Activated CD8-positive, alpha-beta memory T cell treated with anti-CD3 and anti-CD28 coated beads, Interleukin-2, amount 50 U/mL, for 48 hours (primary cell): ENCODE results near the gene GRB14.
"Not testable (repeated sequence)": the region's sequence is repeated elsewhere in the genome, so short reads cannot be mapped to it uniquely, and the experiment has no call there.

ENCODE experiments used
- DNase-seq: peaks from one replicate; pipeline ENCODE4 v3.0.0-alpha.2; 2020

GRB14 gene

DNA sequence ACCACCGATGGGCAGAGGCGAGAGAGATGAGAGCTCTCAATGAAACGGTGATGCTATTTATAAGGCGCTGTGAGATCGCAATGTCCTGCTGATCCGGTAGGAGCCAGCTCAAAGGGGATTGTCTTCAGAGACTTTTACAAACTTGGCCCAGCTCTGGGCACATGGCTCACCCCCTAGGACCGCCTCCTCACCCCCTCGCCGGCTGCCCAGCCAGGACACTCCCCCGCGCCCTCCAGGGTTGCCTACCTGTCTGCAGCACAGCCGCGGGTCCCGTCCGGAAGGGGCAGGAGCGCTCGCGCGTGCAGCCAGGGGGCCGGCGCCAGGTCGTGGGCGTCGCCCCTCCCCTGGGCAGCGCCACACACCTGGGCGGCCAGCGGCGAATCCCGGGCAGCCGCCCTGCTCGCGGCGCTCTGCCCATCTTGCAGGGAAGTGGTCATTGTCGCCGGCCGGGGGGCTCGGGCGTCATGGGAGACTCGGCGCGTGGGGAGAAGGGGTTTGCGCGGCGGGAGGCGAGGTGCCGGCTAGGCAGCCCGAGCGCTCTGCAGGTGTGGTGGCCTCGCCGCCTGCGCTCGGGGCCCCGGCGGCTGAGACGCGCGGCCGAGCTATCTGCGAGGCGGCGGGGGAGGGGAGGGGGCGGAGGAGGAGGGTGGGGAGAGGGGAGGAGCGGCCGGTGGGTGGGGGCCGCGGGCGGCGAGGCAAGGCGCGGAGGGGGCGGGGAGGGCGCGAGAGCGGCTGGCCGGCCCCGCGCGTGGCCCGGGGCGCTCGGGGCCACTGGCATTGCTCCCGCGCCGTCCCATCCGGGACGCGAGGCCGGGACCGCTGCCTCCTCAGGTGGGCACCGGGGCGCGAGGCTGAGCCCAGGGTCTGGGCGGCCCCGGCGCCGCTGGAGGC is at the start of gene GRB14:
TSS of gene GRB14 (minus strand) at position 610 of the 891 bp plus-strand sequence. CDS start at position 437, 173 bp downstream.
- no peak for DNase-seq

DNA sequence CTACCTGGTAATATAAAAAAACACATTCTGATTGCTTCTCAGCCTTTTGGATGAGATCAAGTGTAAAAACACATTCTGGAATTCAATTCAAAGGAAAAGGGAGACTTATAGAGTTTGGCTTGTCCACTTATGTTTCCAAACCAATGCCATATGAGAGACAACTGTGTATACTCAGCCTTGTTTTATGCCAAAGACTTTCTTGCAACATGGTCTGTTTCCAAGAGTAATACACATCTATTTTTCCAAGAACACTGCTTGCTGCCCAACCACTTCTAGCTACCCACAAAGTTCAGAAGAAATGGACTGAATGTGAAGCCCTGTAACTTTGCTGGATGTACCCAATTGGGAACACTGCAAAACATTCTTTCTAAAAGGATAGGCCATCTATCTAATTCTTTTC is 48.0 kb upstream of the GRB14 start:
- no peak for DNase-seq

GRCh38 chr2:164667566-164667965 is 46.3 kb upstream of the GRB14 start:
- no peak for DNase-seq

- DNase-seq, result no peak
Observed at GRCh38 chr2:164664070-164664469, 42.8 kb upstream of the GRB14 start.

DNA sequence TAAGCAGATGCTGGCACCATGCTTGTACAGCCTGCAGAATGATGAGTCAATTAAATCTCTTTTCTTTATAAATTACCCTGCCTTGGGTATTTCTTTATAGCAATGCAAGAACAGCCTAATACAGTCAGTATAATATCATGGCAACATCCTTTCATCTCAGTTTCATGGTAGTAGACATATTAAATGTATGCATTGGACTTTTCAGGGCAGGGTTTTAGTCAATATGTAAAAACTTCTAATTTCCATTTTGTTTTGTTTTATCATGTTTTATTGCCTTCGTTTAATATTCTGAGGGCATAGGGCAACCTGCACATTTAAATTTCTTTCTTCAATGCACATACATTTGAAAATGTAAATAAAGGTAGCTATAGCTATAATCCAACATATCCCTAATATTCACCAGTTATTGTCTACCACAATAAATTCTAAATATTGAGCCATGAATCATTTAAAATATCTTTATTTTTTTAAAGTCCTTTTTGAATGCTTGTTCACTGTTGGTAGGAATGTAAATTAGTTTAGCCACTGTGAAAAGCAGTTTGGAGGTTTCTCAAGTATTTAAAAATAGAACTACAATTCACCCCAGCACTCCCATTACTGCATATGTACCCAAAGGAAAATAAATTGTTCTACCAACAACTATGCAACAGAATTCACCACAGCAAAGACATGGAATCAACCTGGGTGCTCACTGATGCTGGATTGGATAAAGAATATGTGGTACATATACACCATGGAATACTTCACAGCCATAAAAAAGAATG is 41.8 kb upstream of the GRB14 start:
- no peak for DNase-seq

GRCh38 chr2:164662066-164662465 is 40.8 kb upstream of the GRB14 start:
- DNase-seq, result no peak

- DNase-seq, result no peak
Observed at GRCh38 chr2:164661349-164661748, 40.1 kb upstream of the GRB14 start.

DNA sequence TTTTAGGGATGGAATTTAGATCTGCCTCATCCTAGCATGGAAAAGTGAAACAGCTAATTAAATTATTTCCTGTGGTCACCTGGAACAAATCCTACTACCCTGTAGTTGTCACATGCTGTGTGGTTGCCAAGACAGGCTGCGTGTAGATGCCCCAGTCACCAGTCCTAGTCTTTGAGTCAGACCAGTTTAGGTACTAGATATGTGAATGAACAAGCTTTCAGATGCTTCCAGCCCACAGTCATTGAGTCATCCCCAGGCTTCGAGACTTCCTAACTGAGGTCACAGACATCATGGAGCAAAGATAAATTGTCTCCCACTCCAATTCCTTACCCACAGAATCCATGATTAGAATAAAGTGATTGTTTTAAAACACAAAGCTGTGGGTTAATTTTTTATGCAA is 35.8 kb upstream of the GRB14 start:
- no peak for DNase-seq

DNA sequence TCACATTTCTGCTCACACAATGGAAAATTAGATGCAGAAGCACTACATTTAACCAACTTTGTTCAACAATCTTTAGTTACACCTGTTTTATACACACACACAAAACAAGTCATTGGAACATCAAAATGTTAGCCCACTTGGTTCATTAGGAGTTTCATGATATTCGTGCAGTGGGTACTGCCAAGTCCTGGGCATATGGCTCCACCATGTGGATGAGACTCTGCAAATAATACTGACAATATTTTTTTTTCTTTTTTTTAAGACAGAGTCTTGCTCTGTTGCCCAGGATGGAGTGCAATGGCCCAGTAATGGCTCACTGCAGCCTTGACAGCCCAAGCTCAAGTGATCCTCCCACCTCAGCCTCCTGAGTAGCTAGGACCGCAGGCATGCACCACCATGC is 34.5 kb upstream of the GRB14 start:
- DNase-seq, result no peak

GRCh38 chr2:164655336-164655735 is 34.1 kb upstream of the GRB14 start:
- no peak for DNase-seq

- DNase-seq, result no peak
Observed at GRCh38 chr2:164651361-164651760, 30.1 kb upstream of the GRB14 start.

GRCh38 chr2:164644036-164644700 is 22.9 kb upstream of the GRB14 start:
- no peak for DNase-seq

DNA sequence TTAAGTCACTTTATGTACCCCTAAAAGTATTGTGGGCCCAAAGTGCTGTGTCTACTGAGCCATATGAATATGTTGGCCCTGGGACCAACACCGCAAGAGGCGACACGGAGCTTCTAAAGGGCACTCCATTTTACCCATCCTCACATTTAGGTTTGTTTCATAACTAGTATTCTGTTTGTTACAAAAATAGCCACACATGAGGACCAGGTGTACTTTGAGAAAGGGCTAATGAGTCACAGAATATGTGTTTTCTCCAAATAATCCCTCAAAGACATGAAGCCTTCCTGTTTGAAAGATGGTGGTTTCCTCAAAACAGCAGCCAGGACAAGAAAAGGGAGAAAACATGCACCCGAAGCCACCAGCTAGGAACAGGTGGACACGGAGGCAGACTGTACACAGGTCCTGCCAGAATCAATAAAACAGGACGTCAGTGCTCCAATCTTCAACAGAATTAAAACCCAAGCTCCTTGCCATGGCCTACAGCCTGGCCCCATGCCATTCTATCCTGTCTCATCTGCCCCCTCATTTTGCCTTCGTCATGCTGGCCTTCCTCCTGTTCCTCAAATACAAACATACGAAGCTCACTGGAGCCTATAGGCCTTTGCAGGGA is 21.8 kb upstream of the GRB14 start:
- DNase-seq, result no peak

- DNase-seq, result no peak
Observed at GRCh38 chr2:164642268-164642667, 21.0 kb upstream of the GRB14 start.

- not testable (repeated sequence) for DNase-seq
Observed at GRCh38 chr2:164628319-164628718, 7.0 kb upstream of the GRB14 start.

- no peak for DNase-seq
Observed at GRCh38 chr2:164625378-164625971, 4.2 kb upstream of the GRB14 start.

DNA sequence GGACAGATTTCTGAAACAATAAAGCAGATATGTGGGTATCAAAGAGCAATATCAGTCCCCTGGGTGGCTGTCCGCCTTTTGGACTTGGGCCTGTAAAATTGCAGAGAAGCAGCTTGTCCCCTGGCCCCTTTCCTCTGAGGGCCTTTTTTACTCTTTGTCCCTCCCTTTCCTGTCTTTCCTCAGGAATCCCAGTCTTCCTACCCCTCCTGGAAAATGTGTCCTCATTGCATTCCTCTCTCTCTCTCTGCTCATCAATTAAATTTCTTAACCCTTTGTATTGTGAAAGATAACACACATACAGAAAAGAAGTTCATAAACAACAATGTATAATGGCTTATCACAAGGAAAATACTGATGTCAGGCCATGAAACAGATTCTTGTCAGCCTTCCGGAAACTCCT is 3.0 kb upstream of the GRB14 start:
- DNase-seq, result no peak

GRCh38 chr2:164622338-164623106 is 1.2 kb upstream of the GRB14 start:
- DNase-seq, result no peak

DNA sequence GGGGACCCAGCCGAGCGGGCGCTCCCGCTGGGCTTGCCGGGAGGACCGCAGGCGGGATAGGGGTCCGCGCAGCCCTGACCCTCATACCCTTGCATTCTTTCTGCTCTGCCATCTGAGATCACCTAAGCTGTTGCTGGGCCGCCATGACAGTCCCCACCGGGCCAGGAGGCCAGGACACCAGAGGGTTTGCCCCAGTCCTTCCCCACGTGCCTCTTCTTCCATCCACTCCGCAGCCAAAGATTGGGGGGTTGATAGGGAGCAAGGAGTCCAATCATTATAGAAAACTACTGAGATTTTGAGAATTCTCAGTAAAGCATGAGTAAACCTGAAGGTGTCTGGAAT is 453 bp upstream of the GRB14 start:
- DNase-seq, result no peak

- no peak for DNase-seq
Observed at GRCh38 chr2:164620457-164620856, 825 bp downstream of the GRB14 start.

GRCh38 chr2:164617466-164617865 is 3.8 kb downstream of the GRB14 start:
- DNase-seq, result no peak
